H9 (cell line): ENCODE data around the gene TSPAN9. TPM values are rescaled to one million over a fixed set of nuclear protein-coding genes. Genes with fewer than 3 reads are reported as not detected.

Experiments
- DNase-seq: peaks from one replicate; pipeline ENCODE4 v3.0.0-alpha.2; 2017
- H2AFZ ChIP-seq: one replicate; pipeline ENCODE4 v1.6.1; 2013; ENCODE audit warnings: mild to moderate bottlenecking, low read length, control low read depth, moderate library complexity
- H2AK5ac ChIP-seq: 2 replicates; pipeline ENCODE4 v1.6.1; 2013; ENCODE audit warnings: low read length, control low read depth, mixed read lengths; ENCODE audit not compliant: insufficient read length
- H2BK120ac ChIP-seq: one replicate; pipeline ENCODE4 v1.6.1; 2013; ENCODE audit warnings: low read depth, mild to moderate bottlenecking, low read length, control low read depth, inconsistent platforms; ENCODE audit not compliant: poor library complexity, severe bottlenecking
- H2BK12ac ChIP-seq: 2 replicates; pipeline ENCODE4 v1.6.1; 2013; ENCODE audit warnings: low read length, control low read depth, mixed read lengths, low read depth; ENCODE audit not compliant: insufficient read length
- H2BK15ac ChIP-seq: 2 replicates; pipeline ENCODE4 v1.6.1; 2013; ENCODE audit warnings: low read depth, low read length, control low read depth
- H2BK20ac ChIP-seq: one replicate; pipeline ENCODE4 v1.6.1; 2013; ENCODE audit warnings: low read depth, mild to moderate bottlenecking, low read length, control low read depth, inconsistent platforms; ENCODE audit not compliant: poor library complexity, severe bottlenecking
- H2BK5ac ChIP-seq: 2 replicates; pipeline ENCODE4 v1.6.1; 2013; ENCODE audit warnings: low read length, control low read depth, mixed read lengths; ENCODE audit not compliant: insufficient read length
- H3K14ac ChIP-seq: 2 replicates; pipeline ENCODE4 v1.6.1; 2013; ENCODE audit warnings: low read length, control low read depth; ENCODE audit not compliant: insufficient read depth
- H3K18ac ChIP-seq: 2 replicates; pipeline ENCODE4 v1.6.1; 2013; ENCODE audit warnings: low read depth, mild to moderate bottlenecking, mixed read lengths, low read length, control low read depth; ENCODE audit not compliant: insufficient read length
- H3K23ac ChIP-seq: 2 replicates; pipeline ENCODE4 v1.6.1; 2013; ENCODE audit warnings: low read length, control low read depth, mixed read lengths, low read depth; ENCODE audit not compliant: insufficient read length
- H3K23me2 ChIP-seq: 2 replicates; pipeline ENCODE4 v1.6.1; 2013; ENCODE audit warnings: low read depth, mild to moderate bottlenecking, mixed read lengths, low read length, control low read depth; ENCODE audit not compliant: insufficient read length, poor library complexity, severe bottlenecking
- H3K27ac ChIP-seq: 2 replicates; pipeline ENCODE4 v1.5.1; 2013; ENCODE audit warnings: low read length, control low read depth, mixed read lengths, low read depth; ENCODE audit not compliant: insufficient read length
- H3K27me3 ChIP-seq: 2 replicates; pipeline ENCODE4 v1.6.1; 2013; ENCODE audit warnings: low read length, control low read depth, inconsistent platforms; ENCODE audit not compliant: insufficient read depth
- H3K4ac ChIP-seq: 2 replicates; pipeline ENCODE4 v1.6.1; 2013; ENCODE audit warnings: low read depth, mild to moderate bottlenecking, control low read depth, inconsistent platforms, low read length, moderate library complexity
- H3K4me1 ChIP-seq: 2 replicates; pipeline ENCODE4 v1.6.1; 2013; ENCODE audit warnings: low read length, control low read depth, inconsistent platforms; ENCODE audit not compliant: insufficient read depth
- H3K4me2 ChIP-seq: 2 replicates; pipeline ENCODE4 v1.6.1; 2013; ENCODE audit warnings: low read length, control low read depth, mixed read lengths; ENCODE audit not compliant: insufficient read length, insufficient read depth
- H3K56ac ChIP-seq: 2 replicates; pipeline ENCODE4 v1.6.1; 2013; ENCODE audit warnings: low read depth, mild to moderate bottlenecking, mixed read lengths, low read length, control low read depth; ENCODE audit not compliant: insufficient read length
- H3K79me1 ChIP-seq: 2 replicates; pipeline ENCODE4 v1.6.1; 2013; ENCODE audit warnings: low read depth, mild to moderate bottlenecking, moderate library complexity, low read length, control low read depth, inconsistent platforms; ENCODE audit not compliant: insufficient read depth, poor library complexity, severe bottlenecking
- H3K79me2 ChIP-seq: 2 replicates; pipeline ENCODE4 v1.6.1; 2013; ENCODE audit warnings: low read length, control low read depth, inconsistent platforms; ENCODE audit not compliant: insufficient read depth
- H3K9ac ChIP-seq: 2 replicates; pipeline ENCODE4 v1.6.1; 2013; ENCODE audit warnings: low read length, control low read depth, mixed read lengths; ENCODE audit not compliant: insufficient read length; ENCODE audit errors: extremely low read depth
- H3K9me3 ChIP-seq: one replicate; pipeline ENCODE4 v1.6.1; 2013; ENCODE audit warnings: low read depth, low read length, inconsistent platforms; ENCODE audit not compliant: control insufficient read depth
- H3T11ph ChIP-seq: one replicate; pipeline ENCODE4 v1.6.1; 2013; ENCODE audit warnings: mild to moderate bottlenecking, low read length, control low read depth, inconsistent platforms
- H4K20me1 ChIP-seq: one replicate; pipeline ENCODE4 v1.6.1; 2013; ENCODE audit not compliant: control insufficient read depth, insufficient read length, insufficient read depth
- H4K5ac ChIP-seq: 2 replicates; pipeline ENCODE4 v1.6.1; 2013; ENCODE audit warnings: low read depth, mild to moderate bottlenecking, mixed read lengths, low read length, control low read depth; ENCODE audit not compliant: insufficient read length
- H4K8ac ChIP-seq: replicated peaks from 2 replicates; pipeline ENCODE4 v1.6.1; 2013; ENCODE audit warnings: low read length, control low read depth, mixed read lengths, low read depth; ENCODE audit not compliant: insufficient read length
- H4K91ac ChIP-seq: 2 replicates; pipeline ENCODE4 v1.6.1; 2013; ENCODE audit warnings: low read depth, mild to moderate bottlenecking, moderate library complexity, mixed read lengths, low read length, control low read depth; ENCODE audit not compliant: insufficient read length
- H3K27ac Mint-ChIP-seq, 3 experiments: 2 replicates in 2 of 3; 3 replicates in 1 of 3; pipeline ENCODE4 v1.8.0; 2020 to 2021; ENCODE audit warnings: mixed read lengths in 3 of 3, mild to moderate bottlenecking in 1 of 3, moderate library complexity in 1 of 3
- H3K27me3 Mint-ChIP-seq: 2 replicates; pipeline ENCODE4 v1.8.0; 2021; ENCODE audit warnings: low read depth, mild to moderate bottlenecking, moderate library complexity, mixed read lengths
- H3K36me3 Mint-ChIP-seq, 3 experiments: 2 replicates in 2 of 3; 3 replicates in 1 of 3; pipeline ENCODE4 v1.8.0; 2020 to 2021; ENCODE audit warnings: low read depth in 3 of 3, mixed read lengths in 3 of 3; ENCODE audit not compliant: insufficient read depth in 1 of 3
- H3K4me1 Mint-ChIP-seq, 2 experiments: 2 replicates each; pipeline ENCODE4 v1.8.0; 2020; ENCODE audit warnings: mixed read lengths in 2 of 2
- H3K4me3 Mint-ChIP-seq, 2 experiments: 2 replicates in 1 of 2; 3 replicates in 1 of 2; pipeline ENCODE4 v1.8.0; 2020 to 2021; ENCODE audit warnings: mild to moderate bottlenecking in 2 of 2, mixed read lengths in 2 of 2, moderate library complexity in 1 of 2
- H3K9me3 Mint-ChIP-seq, 2 experiments: 2 replicates in 1 of 2; 3 replicates in 1 of 2; pipeline ENCODE4 v1.8.0; 2020; ENCODE audit warnings: mild to moderate bottlenecking in 2 of 2, mixed read lengths in 2 of 2, moderate library complexity in 1 of 2
- CTCF ChIP-seq: fragments of 200-600 bp; sonication (generic); conservative IDR thresholded peaks from 3 replicates; pipeline ENCODE4 v1.8.0; 2021; ENCODE audit warnings: antibody characterized with exemption, mild to moderate bottlenecking
- WGBS: extraction: QIAGEN DNeasy Blood & Tissue Kit; methylation state at CpG from one replicate; pipeline ENCODE4 v1.1.7; 2013; ENCODE audit warnings: missing lambda C conversion rate, low lambda C conversion rate, mixed read lengths; ENCODE audit not compliant: insufficient read length; ENCODE audit errors: extremely low coverage; 5-methylcytosine and 5-hydroxymethylcytosine counted together
- total RNA-seq: library from RNA; stranded (reverse); gene quantifications from 2 replicates; pipeline ENCODE4 v1.2.1, GENCODE V29; 2021

Gene TSPAN9
- total RNA-seq, 1 experiment from 2014 or later = 19.0 TPM

GRCh38 chr12:3075315-3075714 lies 1.9 kb upstream of the TSPAN9 start:
- H3K36me3 Mint-ChIP-seq = no peaks in the 10 kb centered on the region
- H4K20me1 ChIP-seq = no peaks in the 10 kb centered on the region
- H3K27ac ChIP-seq = no peak overlapping the region
- no peak overlapping the region for H3K14ac ChIP-seq
- no peaks in the 10 kb centered on the region; the same call in 1 of the 2 replicates for H3K27me3 ChIP-seq
- WGBS = no CpG with 5 or more reads among the region's 6 CpGs
- DNase-seq = peak; percentile 28
- no peak for TF ChIP-seq CTCF
- peaks cover 8% of the 10 kb centered on the region in 2 experiments for H3K4me1 Mint-ChIP-seq
- no peaks in the 10 kb centered on the region for H3K9me3 Mint-ChIP-seq
- H3K23ac ChIP-seq = no peak overlapping the region
- no peaks in the 10 kb centered on the region for H3K79me1 ChIP-seq
- no peak overlapping the region for H4K8ac ChIP-seq
- H3K18ac ChIP-seq = no peak overlapping the region
- peak overlapping the region in 1 of 2 experiments; percentile 22; a peak in 2 of 5 replicates for H3K4me3 Mint-ChIP-seq
- H3K4me1 ChIP-seq = no peaks in the 10 kb centered on the region
- H4K5ac ChIP-seq = no peak overlapping the region
- no peak overlapping the region for H3K27ac Mint-ChIP-seq
- no peak overlapping the region for H2BK120ac ChIP-seq
- H2BK12ac ChIP-seq = no peak overlapping the region
- H3K79me2 ChIP-seq = no peaks in the 10 kb centered on the region
- H2AFZ ChIP-seq = no peak overlapping the region
- peaks cover 25% of the 10 kb centered on the region for H3K27me3 Mint-ChIP-seq
- H2AK5ac ChIP-seq = no peak overlapping the region
- H3K4me2 ChIP-seq = no peak overlapping the region
- no peak overlapping the region for H2BK20ac ChIP-seq
- H2BK15ac ChIP-seq = no peak overlapping the region
- H3T11ph ChIP-seq = no peak overlapping the region
- H2BK5ac ChIP-seq = no peak overlapping the region
- H3K23me2 ChIP-seq = peaks cover 4% of the 10 kb centered on the region
- no peaks in the 10 kb centered on the region for H3K9me3 ChIP-seq
- H3K56ac ChIP-seq = no peak overlapping the region
- H4K91ac ChIP-seq = no peak overlapping the region
- no peak overlapping the region for H3K9ac ChIP-seq
- H3K4ac ChIP-seq = no peak overlapping the region
